HepG2 (cell line): ENCODE measurements around the gene C11orf68. TPM values are rescaled to one million over a fixed set of nuclear protein-coding genes. Genes with fewer than 3 reads are reported as not detected.

ENCODE experiments used
- ARNTL ChIP-seq: sonication (generic); formaldehyde crosslinking; IDR thresholded peaks from 2 replicates; pipeline ENCODE4 v1.4.0; 2020; ENCODE audit warnings: mild to moderate bottlenecking, missing genetic modification reagents
- ATF7-NPFF ChIP-seq: sonication (generic); formaldehyde crosslinking; IDR thresholded peaks from 2 replicates; pipeline ENCODE4 v1.8.1; 2023; ENCODE audit warnings: mild to moderate bottlenecking, low read depth, missing genetic modification reagents, moderate library complexity
- CAMTA2 ChIP-seq: sonication (generic); formaldehyde crosslinking; IDR thresholded peaks from 2 replicates; pipeline ENCODE4 v1.4.0; 2020; ENCODE audit warnings: mild to moderate bottlenecking, missing genetic modification reagents, borderline replicate concordance
- CBX5 ChIP-seq: sonication (generic); formaldehyde crosslinking; IDR thresholded peaks from 2 replicates; pipeline ENCODE4 v1.4.0; 2020; ENCODE audit warnings: missing genetic modification reagents, borderline replicate concordance
- ETV5 ChIP-seq: IDR thresholded peaks from 2 replicates; pipeline ENCODE4 v1.6.1; 2018; ENCODE audit warnings: missing biosample characterization, missing genetic modification reagents, inconsistent platforms, borderline replicate concordance
- HOXA5 ChIP-seq: sonication (generic); formaldehyde crosslinking; IDR thresholded peaks from 2 replicates; pipeline ENCODE4 v1.4.0; 2020; ENCODE audit warnings: missing genetic modification reagents
- KDM4B ChIP-seq: sonication (generic); formaldehyde crosslinking; IDR thresholded peaks from 2 replicates; pipeline ENCODE4 v1.4.0; 2020; ENCODE audit warnings: missing genetic modification reagents
- KLF6 ChIP-seq: IDR thresholded peaks from 2 replicates; pipeline ENCODE4 v1.8.0; 2016; ENCODE audit warnings: missing biosample characterization, missing genetic modification reagents
- NKX3-1 ChIP-seq: sonication (generic); formaldehyde crosslinking; IDR thresholded peaks from 2 replicates; pipeline ENCODE4 v1.5.0; 2020; ENCODE audit warnings: missing genetic modification reagents
- NR2C2 ChIP-seq: sonication (generic); formaldehyde crosslinking; IDR thresholded peaks from 2 replicates; pipeline ENCODE4 v1.4.0; 2020; ENCODE audit warnings: missing genetic modification reagents, mild to moderate bottlenecking, moderate library complexity, borderline replicate concordance
- PHF8 ChIP-seq: sonication (generic); formaldehyde crosslinking; IDR thresholded peaks from 2 replicates; pipeline ENCODE4 v1.5.0; 2020; ENCODE audit warnings: missing genetic modification reagents
- RBFOX2 ChIP-seq: fragments of 200-400 bp; formaldehyde crosslinking; IDR thresholded peaks from 2 replicates; pipeline ENCODE4 v1.6.1; 2017; ENCODE audit warnings: low read depth, mild to moderate bottlenecking, low read length
- ZBTB3 ChIP-seq: sonication (generic); formaldehyde crosslinking; IDR thresholded peaks from 2 replicates; pipeline ENCODE4 v1.4.0; 2020; ENCODE audit warnings: low read depth, mild to moderate bottlenecking, moderate library complexity, missing genetic modification reagents, borderline replicate concordance
- ZBTB8A ChIP-seq: sonication (generic); formaldehyde crosslinking; IDR thresholded peaks from 2 replicates; pipeline ENCODE4 v1.4.0; 2020; ENCODE audit warnings: mild to moderate bottlenecking, low read depth, missing genetic modification reagents, borderline replicate concordance
- ZFP36L1 ChIP-seq: sonication (generic); formaldehyde crosslinking; IDR thresholded peaks from 2 replicates; pipeline ENCODE4 v1.8.0; 2022; ENCODE audit warnings: mild to moderate bottlenecking, missing genetic modification reagents, moderate library complexity
- ZKSCAN8 ChIP-seq: IDR thresholded peaks from 2 replicates; pipeline ENCODE4 v1.6.1; 2016; ENCODE audit warnings: borderline replicate concordance, missing genetic modification reagents, missing compliant biosample characterization
- ZNF335 ChIP-seq: sonication (generic); formaldehyde crosslinking; IDR thresholded peaks from 2 replicates; pipeline ENCODE4 v1.4.0; 2020; ENCODE audit warnings: missing genetic modification reagents
- ZNF441 ChIP-seq: sonication (generic); formaldehyde crosslinking; IDR thresholded peaks from 2 replicates; pipeline ENCODE4 v1.7.0; 2021; ENCODE audit warnings: missing genetic modification reagents, borderline replicate concordance
- ZNF552 ChIP-seq: sonication (generic); formaldehyde crosslinking; IDR thresholded peaks from 2 replicates; pipeline ENCODE4 v1.9.0; 2022; ENCODE audit warnings: missing genetic modification reagents, mild to moderate bottlenecking, borderline replicate concordance
- ZNF678 ChIP-seq: sonication (generic); formaldehyde crosslinking; IDR thresholded peaks from 2 replicates; pipeline ENCODE4 v1.4.0; 2020; ENCODE audit warnings: mild to moderate bottlenecking, missing genetic modification reagents
- ZNF883 ChIP-seq: sonication (generic); formaldehyde crosslinking; IDR thresholded peaks from 2 replicates; pipeline ENCODE4 v1.5.1; 2020; ENCODE audit warnings: mild to moderate bottlenecking, missing genetic modification reagents; ENCODE audit errors: not compliant biosample characterization
- ZSCAN25 ChIP-seq: sonication (generic); formaldehyde crosslinking; IDR thresholded peaks from 2 replicates; pipeline ENCODE4 v1.8.0; 2022; ENCODE audit warnings: mild to moderate bottlenecking, missing genetic modification reagents
- polyA plus RNA-seq, 8 experiments: library from polyadenylated mRNA; depleted of rRNA in 3 of 8; stranded (reverse) in 7 of 8; unstranded in 1 of 8; fragments of >200 nt; fragmentation: Illumina TruSeq in 4 of 8; extraction: Trizol in 4 of 8; gene quantifications; 2 replicates each; pipeline versions ENCODE4 v1.2.1 to v1.2.3, GENCODE V29; 2011 to 2016; ENCODE audit warnings: low read depth in 4 of 8, missing spikeins in 1 of 8, mixed read lengths in 1 of 8; ENCODE audit not compliant: insufficient read depth in 1 of 8
- total RNA-seq, 5 experiments: library from RNA; depleted of rRNA; stranded (reverse); fragments of >200 nt; fragmentation: Illumina TruSeq; extraction: Trizol; gene quantifications; 2 replicates each; pipeline ENCODE4 v1.2.3, GENCODE V29; 2016; ENCODE audit warnings: low read depth in 1 of 5
- TF ChIP-seq, protein P1 (sequence below): sonication (generic); formaldehyde crosslinking; IDR thresholded peaks from 2 replicates; pipeline ENCODE4 v1.4.0; 2020; ENCODE audit warnings: missing genetic modification reagents
- TF ChIP-seq, protein P2 (sequence below): sonication (generic); formaldehyde crosslinking; IDR thresholded peaks from 2 replicates; pipeline ENCODE4 v1.4.0; 2020; ENCODE audit warnings: missing genetic modification reagents, mild to moderate bottlenecking, borderline replicate concordance
- TF ChIP-seq, protein P3 (sequence below): sonication (generic); formaldehyde crosslinking; IDR thresholded peaks from 2 replicates; pipeline ENCODE4 v1.5.0; 2020; ENCODE audit warnings: missing genetic modification reagents

C11orf68 gene
- total and polyA plus RNA-seq, 2 of the 13 experiments (the other 11 are each of a cell fraction or from before 2014, with no cell fraction given), result 8.4 to 28.3 TPM

DNA sequence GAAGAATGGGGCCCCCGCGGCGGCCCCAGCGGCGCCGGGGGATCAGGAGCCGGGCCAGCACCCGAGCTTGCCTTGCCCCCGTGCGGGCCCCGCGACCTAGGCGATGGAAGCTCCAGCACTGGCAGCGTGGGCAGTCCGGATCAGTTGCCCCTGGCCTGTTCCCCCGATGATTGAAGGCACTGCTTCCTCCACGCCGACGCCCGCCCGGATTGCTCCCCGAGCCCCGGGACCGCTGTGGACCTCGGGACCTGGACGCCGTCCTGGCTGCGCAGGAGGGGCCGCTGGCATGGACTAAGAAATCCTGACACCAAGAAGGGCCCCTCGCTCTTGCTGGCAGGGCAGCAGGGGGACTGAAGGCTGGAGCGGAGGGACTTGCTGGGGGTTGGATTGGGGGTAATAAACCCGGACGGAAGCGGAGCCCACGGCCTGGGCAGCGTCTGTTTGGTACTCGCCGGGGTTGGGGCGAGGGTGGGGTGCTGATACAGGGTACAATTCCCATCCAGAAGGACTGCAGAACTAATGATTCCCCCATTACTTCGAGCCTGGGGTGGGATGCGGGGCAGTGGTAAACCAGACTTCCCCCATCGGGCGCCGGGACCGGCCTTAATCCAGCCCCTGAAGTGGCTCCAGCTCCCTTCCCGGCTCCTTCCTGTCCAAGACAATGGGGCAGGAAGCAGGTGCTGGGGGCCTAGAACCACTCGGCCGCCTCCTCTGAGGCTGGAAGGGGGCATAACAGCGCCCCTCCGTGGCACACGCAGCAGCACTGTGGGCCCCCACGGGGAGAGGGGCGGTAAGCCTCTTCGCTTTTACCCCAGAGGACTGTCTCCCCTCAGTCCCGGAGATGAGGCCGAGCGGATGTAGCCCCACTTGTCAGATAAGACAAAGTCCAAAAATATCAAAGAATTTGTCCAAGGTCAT lies 27.4 kb downstream of the C11orf68 start (continued):
- TF ChIP-seq ARNTL (0 out of 2 replicates have a peak, but pooled peaks have one; percentile 42), CAMTA2 (CRISPR knock-in tag) (no peak), ZSCAN25 (CRISPR knock-in tag) (no peak), HOXA5 (CRISPR knock-in tag) (0 out of 2 replicates have a peak, but pooled peaks have one; percentile 8), ZNF678 (CRISPR knock-in tag) (no peak), RBFOX2 (peak; percentile 16; the same call in 1 of the 2 replicates), NR2C2 (peak; percentile 54), ZBTB3 (no peak), ETV5 (CRISPR knock-in tag) (peak; percentile 89), NKX3-1 (no peak), KDM4B (CRISPR knock-in tag) (no peak), ZBTB8A (CRISPR knock-in tag) (no peak), CBX5 (CRISPR knock-in tag) (no peak), ZKSCAN8 (CRISPR knock-in tag) (no peak), ZNF441 (no peak), PHF8 (CRISPR knock-in tag) (peak; percentile 45; the same call in 1 of the 2 replicates), ZNF335 (0 out of 2 replicates have a peak, but pooled peaks have one; percentile 23), ZFP36L1 (no peak), ZNF552 (CRISPR knock-in tag) (no peak), ATF7-NPFF (no peak), KLF6 (CRISPR knock-in tag) (0 out of 2 replicates have a peak, but pooled peaks have one; percentile 8), ZNF883 (CRISPR knock-in tag) (peak; percentile 24)
- TF ChIP-seq, protein P1, sequence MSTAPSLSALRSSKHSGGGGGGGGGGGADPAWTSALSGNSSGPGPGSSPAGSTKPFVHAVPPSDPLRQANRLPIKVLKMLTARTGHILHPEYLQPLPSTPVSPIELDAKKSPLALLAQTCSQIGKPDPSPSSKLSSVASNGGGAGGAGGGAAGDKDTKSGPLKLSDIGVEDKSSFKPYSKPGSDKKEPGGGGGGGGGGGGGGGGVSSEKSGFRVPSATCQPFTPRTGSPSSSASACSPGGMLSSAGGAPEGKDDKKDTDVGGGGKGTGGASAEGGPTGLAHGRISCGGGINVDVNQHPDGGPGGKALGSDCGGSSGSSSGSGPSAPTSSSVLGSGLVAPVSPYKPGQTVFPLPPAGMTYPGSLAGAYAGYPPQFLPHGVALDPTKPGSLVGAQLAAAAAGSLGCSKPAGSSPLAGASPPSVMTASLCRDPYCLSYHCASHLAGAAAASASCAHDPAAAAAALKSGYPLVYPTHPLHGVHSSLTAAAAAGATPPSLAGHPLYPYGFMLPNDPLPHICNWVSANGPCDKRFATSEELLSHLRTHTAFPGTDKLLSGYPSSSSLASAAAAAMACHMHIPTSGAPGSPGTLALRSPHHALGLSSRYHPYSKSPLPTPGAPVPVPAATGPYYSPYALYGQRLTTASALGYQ (CRISPR knock-in tag), result 0 out of 2 replicates have a peak, but pooled peaks have one; percentile 28
- TF ChIP-seq, protein P2, sequence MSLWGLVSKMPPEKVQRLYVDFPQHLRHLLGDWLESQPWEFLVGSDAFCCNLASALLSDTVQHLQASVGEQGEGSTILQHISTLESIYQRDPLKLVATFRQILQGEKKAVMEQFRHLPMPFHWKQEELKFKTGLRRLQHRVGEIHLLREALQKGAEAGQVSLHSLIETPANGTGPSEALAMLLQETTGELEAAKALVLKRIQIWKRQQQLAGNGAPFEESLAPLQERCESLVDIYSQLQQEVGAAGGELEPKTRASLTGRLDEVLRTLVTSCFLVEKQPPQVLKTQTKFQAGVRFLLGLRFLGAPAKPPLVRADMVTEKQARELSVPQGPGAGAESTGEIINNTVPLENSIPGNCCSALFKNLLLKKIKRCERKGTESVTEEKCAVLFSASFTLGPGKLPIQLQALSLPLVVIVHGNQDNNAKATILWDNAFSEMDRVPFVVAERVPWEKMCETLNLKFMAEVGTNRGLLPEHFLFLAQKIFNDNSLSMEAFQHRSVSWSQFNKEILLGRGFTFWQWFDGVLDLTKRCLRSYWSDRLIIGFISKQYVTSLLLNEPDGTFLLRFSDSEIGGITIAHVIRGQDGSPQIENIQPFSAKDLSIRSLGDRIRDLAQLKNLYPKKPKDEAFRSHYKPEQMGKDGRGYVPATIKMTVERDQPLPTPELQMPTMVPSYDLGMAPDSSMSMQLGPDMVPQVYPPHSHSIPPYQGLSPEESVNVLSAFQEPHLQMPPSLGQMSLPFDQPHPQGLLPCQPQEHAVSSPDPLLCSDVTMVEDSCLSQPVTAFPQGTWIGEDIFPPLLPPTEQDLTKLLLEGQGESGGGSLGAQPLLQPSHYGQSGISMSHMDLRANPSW (CRISPR knock-in tag), result no peak
- TF ChIP-seq, protein P3, sequence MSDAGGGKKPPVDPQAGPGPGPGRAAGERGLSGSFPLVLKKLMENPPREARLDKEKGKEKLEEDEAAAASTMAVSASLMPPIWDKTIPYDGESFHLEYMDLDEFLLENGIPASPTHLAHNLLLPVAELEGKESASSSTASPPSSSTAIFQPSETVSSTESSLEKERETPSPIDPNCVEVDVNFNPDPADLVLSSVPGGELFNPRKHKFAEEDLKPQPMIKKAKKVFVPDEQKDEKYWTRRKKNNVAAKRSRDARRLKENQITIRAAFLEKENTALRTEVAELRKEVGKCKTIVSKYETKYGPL, result no peak
